Midbrain (tissue), 1 donor: ENCODE measurements around the gene CYP19A1.
"Not testable (repeated sequence)": the region's sequence is repeated elsewhere in the genome, so short reads cannot be mapped to it uniquely, and the experiment has no call there.

Source experiments
- DNase-seq: peaks from one replicate; lab custom pipeline; 2025; lab: John Stamatoyannopoulos, UW

Gene CYP19A1

DNA sequence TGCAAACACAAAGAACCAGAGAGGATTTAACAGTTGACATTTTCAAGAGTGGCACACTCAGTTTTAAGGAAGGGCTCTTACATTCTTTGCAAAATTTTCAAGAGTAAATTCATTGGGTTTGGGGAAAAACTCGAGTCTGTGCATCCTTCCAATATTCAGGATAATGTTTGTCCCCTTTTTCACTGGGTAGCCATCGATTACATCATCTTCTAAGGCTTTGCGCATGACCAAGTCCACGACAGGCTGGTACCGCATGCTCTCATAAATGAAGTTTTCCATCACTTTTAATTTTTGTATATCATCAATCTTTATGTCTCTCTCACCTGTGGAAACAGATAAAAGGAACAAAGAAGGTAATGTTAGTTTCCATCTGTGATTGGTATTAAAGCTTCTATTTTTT is 126.2 kb downstream of the CYP19A1 start:
- no peak for DNase-seq

DNA sequence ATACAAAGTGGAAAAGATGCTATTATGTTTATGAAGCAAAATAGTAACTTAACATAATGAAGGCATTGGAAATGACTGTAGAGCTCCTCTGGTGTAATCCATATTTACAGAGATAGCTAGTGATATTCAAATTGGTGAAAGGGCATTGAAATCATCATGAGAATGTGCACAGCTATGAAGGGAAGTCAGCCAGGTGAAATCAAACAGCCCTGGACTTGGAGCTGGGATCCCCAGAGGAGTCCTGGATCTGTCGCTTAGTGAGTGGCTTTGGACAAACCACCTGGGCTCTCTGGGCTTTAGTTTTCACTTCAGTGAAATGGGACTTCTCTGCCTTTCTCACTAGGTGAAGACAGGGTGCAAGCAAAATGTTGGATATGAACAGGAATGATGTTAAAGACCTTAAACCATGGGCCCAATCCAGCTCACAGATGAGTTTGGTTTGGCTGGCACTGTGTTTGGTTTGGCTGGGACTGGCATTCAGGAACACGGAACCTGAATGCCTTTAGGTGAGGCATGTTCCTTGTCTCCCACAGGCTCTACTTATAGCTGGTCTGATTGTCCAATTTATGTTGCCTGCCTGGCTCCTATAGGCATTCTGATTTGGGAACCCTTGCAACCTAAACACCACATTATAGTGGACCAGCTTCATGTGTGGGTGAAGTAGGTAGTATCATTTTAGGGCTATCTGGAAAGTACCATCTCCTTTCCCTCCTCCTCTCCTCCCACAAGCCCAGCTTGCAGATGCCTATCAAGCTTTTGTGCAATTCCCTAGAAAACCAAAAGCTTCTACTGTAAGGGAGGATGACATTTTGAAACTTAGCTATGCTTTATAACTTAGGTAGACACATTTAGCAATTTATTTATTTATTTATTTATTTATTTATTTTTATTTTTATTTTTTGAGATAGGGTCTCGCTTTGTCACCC is 133.1 kb downstream of the CYP19A1 start:
- no peak for DNase-seq

DNA sequence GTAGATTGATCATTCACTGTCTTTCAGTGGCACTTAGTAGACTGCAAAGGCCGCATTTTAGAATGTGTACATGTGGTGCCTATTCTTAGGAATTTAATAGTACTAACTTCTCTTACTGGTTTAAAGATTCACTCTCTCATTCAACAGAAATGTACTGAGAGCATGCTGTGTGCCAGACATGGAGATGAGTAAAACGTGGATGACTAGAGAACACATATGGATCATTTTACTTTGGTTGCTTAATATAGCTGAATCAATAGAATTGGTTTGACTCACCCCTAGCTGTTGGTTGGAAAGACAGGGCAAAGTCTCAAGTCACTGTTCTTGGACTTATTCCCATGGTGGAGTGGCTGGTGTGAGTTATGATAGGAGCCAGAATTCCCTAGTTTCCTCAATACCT is 134.6 kb downstream of the CYP19A1 start:
- no peak for DNase-seq

DNA sequence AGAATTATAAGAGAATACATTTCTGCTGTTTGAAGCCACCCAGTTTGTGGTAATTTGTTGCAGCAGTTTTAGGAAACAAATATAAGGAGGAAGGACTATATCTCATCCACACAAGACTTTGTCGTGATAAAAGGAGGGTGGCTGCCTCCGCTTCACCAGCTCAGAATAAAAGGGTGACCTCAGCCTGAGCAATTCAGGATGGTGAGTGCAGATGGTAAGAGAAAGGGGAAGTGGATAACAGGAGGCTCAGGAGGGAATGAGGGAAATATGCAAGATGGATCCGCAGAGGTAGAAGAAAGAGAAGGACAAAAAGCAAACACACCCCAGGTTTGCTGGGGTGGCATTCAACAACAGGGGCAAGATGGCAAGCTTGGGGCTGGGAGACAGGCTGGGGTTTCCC is 135.6 kb downstream of the CYP19A1 start:
- DNase-seq: no peak

DNA sequence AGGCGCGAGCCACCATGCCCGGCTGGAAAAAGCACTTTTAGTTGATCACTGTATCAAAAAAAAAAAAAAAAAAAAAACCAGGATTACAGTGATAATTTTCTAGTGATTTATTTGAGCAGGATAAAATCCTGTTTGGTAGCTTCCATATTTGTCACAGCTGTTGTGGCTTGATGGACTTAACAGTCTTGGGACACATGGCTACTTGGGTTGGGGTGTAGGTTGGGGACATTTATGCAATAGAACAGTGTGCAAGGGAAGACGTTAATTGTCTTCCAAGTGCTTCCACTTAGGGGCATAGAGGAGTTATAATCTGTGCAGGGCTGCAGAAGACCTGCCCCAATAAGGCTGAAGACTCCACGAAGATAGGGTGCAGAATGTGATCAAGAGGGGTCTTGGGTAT is 136.8 kb downstream of the CYP19A1 start:
- DNase-seq: no peak

DNA sequence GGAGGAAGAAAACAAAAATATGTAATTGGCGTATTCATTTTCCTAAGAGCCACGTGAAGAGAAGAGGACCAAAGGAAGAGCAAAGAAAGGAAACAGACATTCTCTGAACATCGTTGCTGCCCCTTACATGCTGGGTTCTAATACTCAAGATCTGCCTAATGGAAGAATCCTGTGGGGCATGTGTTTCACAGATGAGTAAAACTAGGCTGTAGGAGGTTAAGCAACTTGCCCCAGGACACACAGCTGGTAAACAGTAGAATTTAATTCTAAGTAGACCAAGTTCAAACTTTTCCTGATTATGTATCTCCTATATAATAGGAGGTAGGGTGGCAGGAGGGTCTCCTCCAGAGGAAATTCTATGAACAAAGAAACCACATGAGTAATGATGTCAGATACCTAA is 137.6 kb downstream of the CYP19A1 start:
- no peak for DNase-seq

DNA sequence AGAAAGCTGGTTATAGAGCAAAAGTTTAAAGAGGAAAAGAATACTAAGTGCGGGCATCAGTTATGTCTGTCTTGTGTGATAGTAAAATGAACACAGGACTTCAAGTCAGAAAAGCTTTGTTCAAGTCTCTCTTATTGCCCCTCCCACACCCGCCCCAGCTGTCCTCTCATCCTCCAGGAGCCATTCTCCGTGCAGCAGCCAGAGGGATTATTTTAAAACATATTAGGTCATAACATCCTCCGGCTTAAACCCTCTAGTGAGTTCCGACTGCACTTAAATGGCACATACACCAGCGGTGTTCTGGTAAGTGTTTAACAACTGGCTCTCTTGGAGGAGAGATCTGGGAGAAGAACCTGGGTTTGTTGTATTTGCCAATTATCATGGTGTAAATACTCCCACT is 138.9 kb downstream of the CYP19A1 start:
- DNase-seq: no peak

DNA sequence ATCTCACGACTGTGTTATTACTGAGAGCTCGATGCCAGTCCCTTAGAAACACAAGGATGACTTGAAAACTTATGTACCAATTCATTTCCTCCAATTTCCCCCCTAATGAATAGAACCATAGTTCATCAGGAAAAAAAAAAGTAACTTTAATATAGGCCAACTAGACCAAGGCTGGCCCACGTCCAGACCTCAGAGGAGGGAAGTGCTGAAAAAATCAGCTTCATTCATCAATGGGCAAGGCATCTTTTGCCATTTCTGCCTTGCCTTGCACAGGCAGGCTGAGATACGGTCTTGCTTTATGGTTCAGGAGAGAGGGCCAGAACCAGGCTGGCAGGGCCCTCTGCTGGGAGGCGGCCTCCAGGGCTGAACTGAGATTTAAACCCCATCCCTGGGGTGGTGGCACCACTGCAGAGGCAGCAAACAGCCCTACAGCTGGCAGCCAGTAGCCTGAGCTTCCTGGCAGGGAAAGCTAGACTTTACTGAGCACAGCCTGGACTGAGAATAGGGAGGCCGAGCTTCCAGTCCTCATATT is 139.6 kb downstream of the CYP19A1 start:
- no peak for DNase-seq

DNA sequence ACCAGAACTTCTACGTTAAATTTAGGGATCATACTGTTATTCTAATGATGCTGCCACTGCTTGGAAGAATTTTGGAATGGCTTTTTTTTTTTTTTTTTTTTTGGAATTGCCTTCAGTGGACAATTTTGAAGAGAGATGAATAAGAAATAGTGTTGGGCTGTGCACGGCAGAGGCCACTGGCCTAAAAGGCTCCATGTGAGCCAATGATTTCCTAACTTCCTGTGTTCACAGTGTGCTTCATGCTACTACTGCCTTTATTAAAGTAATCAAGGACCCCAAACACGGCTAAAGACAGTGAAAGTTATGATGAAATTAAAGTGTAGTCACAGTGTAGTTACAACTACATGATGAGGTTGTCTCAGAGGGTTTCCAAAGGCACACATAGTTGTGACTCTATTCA is 142.9 kb downstream of the CYP19A1 start:
- DNase-seq: no peak

DNA sequence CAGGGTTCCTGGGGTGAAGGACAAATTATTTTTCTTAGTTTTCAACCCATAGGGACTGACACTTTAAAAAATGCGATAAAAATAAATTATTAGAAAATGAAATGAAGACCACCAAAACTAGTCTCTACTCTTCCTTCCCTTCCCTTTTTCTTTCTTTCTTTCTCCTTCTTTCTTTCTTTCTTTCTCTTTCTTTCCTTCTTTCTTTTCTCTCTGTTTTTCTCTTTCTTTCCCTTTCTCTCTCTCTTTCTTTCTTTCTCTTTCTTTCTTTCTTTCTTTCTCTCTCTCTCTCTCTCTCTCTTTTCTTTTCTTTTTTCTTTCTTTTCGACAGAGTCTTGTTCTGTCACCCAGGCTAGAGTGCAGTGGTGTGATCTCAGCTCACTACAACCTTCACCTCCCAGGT is 144.4 kb downstream of the CYP19A1 start:
- no peak for DNase-seq

DNA sequence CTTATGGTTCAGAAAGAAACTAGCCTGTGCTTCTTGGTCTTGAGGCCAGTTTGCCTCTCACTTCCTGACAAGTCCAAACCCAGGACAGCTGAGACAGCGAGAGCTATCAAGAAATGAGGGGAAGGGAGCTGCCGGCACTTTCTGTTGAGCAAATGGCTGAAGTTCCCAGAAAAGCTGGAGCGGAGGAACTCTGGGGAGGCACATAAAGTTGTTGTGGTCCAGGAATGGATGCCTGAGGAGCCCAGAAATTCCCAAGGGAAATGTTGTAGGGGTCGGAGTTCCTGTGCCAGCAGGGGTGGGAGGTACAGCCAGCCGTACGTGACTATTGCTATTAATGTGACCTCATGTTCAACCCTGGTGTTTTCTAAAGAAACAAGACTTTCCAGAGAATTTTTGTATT is 144.9 kb downstream of the CYP19A1 start:
- no peak for DNase-seq

DNA sequence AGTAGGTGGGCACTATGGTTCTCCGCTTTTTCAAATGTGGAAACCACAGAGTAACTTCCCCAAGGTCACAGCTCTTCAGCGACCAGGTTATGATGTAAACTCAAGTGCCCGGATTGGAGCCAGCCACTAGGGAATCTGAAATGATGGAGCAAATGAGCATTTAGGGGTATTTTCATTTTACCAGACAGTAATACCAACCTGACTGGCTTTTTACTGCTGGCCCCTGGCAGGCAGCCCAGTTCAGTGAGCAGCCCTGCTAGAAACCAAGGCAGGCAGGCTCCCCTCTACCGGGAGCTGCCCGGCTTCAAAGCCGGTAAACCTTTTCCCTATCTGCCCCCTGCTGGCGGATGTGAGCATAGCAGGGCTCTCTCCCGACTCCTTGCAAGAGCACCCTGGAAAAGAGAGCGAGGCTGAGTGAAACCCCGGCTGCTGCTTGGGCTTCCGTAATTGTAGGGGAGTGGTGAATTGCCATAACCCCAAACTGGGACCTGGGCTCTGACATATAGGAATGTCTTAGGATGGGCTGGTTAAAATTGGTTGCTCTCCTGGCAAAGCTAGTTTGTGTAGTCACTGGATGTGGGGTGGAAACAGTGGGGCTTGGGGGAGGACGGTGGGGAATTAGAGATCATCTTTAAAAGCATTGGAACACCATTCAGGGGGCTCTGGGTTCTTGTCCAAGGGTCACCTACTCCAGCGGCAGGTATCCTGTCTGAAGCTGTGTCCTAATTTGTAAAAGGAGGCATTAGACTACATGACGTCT is 145.7 kb downstream of the CYP19A1 start:
- peak; percentile 92 for DNase-seq

DNA sequence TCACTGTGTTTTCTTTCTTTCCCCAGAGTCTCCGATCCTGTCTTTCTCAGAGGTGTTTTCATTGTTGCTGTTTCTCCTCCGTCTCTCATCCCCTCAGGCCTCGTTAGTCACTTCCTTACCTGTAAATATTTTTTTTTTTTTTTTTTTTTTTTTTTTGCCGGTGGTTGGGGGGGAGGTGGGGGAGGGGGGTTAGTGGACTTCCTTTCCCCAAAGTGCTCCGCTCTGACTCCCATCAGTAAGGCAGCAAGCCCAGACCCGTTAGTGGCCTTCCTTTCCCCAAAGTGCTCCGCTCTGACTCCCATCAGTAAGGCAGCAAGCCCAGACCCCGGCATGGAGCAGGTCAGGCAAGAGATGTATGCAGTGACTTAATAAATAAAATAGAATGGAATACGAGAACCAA is 146.6 kb downstream of the CYP19A1 start:
- no peak for DNase-seq

DNA sequence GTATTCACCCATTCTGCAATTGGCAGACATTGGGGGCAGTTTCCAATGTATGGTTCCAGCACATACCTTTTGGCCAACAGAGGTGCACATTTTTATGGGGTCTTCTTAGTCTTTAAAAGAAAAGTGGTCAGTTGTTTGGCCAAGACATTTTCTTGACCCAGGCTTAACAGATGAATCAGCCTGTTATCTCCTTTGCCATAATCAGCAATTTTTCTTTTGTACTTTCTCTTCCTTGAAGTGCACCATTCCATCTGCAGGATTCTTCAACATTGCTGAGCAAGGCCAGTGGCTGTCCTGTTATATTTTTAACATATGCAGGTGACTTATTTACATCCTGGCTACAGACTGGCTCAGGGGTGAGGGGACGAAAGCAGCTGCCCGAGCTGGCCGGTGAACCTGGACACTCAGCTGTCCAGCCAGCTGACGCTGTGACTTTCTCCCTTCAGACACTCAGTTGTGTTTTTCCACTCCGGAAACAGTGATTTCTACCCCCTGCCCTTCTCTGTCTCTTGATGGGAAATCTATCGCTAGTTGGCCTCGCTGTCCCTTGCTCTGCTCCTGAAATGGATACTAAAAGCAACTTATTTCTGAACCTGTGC is 147.2 kb downstream of the CYP19A1 start:
- no peak for DNase-seq

DNA sequence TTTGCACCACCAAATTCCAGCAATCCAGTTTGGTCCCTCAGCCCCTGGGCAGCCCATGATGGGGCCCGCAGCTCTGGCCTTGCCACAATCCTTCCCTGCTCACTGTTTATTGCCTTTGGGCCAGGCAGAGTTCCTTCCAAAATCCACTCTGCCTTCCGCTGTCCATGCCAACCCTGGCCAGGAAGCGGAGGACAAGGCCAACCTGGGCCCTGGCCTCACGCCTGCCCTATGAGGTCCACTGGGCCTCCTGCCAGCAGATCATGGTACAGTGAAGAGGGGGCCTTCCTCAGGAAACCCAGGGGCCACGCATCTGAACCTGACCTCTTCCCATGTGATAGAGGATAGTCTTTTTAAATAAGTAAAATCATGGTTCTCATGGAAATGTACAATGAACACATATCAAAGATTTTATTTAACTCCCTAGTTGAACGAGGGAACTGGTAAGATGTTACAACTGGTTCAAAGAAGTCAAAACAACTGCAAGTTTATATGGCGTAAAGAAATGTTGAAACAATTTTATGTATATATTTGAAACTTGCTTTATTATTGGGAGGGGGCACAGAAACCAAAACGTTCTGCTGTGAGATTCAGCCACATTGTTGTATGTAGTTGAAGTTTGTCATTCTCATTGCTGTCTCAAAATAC is 147.8 kb downstream of the CYP19A1 start:
- no peak for DNase-seq

DNA sequence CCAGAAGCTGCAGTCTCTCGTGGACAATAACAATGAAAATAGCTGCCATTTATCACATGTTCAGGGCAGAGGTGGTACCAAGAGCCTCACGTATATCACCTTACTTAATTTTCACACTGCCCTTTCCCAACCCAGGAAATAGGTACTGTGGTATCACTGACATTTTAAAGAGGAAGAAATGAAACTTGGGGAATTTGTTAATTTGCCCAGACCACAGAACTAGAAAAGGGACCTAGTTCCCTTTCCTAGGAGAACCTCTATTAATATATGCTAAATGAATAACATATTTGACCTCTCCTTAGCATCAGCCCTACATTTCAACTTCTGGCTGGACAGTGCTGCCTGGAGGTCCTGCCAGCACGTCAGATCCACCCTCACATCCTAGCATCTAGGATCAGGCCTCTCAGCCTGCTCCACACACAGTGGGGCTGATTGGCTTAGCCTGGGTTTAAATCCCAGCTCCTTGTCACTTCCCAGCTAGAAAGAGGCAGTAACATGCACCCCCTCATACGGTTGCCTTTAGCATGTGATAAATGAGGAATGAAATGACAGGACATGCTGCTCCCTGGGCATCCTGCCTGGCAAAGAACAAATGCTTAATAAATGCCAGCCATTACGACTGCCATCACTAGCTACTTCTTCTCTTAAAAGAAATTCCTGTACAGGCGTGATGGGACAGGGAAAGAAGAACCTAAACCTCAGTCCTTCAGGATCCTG is 148.6 kb downstream of the CYP19A1 start:
- DNase-seq: no peak

DNA sequence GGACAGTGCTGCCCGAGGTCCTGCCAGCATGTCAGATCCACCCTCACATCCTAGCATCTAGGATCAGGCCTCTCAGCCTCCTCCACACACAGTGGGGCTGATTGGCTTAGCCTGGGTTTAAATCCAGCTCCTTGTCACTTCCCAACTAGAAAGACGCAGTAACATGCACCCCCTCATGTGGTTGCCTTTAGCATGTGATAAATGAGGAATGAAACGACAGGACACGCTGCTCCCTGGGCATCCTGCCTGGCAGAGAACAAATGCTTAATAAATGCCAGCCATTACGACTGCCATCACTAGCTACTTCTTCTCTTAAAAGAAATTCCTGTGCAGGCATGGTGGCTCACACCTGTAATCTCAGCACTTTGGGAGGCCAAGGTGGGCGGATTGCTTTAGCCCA is 149.6 kb downstream of the CYP19A1 start:
- not testable (repeated sequence) for DNase-seq

DNA sequence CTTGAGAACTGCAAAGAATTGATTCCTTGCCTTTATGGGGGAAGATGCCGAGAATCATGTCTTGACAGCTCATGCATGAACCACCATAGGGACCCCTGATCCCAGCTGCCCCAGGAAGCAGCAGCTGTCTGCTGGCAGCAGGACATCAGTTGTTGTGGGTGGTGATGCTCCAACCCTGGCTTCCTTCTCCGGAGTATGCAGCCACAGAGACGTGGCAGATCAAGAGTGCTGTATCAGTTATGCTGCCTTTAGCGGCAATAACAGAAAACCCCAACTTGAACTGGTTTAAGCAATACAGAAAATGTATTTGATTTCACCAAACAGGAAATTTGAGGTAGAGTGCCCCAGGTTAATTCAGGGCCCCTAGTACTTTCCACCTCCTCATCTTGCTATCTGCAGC is 151.5 kb downstream of the CYP19A1 start:
- DNase-seq: no peak

DNA sequence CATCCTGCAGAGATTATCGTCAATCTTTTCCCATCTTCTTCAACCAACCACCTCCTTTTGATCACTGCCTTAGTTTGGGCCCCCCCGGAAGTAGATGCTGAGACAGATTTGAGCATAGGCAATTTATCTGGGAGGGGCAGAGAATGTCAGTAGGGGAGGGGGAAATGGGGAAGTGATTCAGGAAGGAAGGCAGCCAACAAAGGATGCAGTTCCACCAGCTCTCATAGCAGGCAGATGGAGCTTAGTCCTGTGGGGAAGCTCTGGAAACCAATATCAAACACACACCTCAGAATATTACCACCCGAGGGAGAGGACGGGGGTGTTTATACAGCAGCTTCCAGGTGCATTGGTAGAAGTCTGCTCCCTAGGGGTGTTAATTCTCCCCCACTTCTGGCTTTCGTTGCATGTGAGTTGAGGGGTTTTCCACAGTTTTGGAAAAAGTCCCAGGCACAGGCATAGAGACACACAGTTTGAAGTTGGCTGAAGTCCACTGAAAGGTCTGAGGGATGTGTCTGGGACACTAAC is 152.2 kb downstream of the CYP19A1 start:
- no peak for DNase-seq

DNA sequence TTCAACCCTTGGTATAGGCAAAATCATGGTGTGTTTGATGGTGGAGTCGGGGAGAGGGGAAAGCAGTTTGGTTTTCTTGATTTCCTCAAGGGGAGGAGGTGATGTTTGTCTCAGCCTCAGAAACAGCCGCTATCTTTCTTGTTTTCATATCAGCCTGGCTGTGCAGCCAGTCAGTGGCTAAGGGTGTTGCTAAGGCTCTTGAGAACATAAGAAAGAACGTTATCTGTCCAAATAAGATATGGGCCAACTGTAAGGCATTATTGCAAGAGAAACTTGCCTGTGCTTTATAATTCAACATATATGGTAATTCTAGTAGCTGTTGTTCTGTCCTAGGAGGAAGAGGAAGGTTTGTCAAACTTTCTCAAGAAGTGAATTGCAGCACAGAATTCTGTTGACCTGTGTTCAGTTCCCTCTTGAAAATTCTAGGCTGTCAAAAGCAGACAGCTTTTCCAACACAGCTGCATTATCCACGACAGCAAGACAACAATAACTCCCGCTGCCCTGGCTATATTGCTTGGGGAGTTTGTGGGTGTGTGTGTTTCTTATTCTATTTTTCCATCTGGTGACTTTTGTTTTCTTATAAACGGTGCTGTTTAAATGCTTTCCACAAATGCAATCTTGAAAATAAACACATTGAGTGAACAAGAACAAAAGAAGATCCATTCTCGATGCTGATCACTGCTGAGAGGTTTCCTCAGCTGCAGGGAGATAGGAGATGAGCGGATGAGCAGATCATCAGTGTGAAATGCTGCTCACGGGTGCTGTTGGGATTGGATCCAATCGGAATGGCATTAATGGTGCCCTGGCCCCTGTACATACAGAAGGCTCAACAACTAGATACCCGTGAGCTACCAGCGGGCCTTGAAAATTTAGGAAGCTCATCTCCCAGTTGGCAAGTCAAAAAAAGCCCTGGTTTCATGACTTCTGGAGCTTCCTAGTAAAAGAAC is 152.9 kb downstream of the CYP19A1 start:
- no peak for DNase-seq
